MM.1S (cell line): Measurements from ENCODE around the gene ARAP3.

Source experiments
- DNase-seq: peaks from one replicate; pipeline ENCODE4 v3.0.0-alpha.2; 2015
- H2AFZ ChIP-seq: fragments of 300-600 bp; sonication (generic); 2 replicates; pipeline ENCODE4 v1.6.0; 2016; ENCODE audit warnings: antibody characterized with exemption, low read length
- H3F3A ChIP-seq: fragments of 300-600 bp; sonication (generic); 2 replicates; pipeline ENCODE4 v1.6.1; 2016; ENCODE audit warnings: mild to moderate bottlenecking, antibody characterized with exemption, low read length, moderate library complexity, mixed read lengths; ENCODE audit not compliant: insufficient read depth
- H3K27ac ChIP-seq: fragments of 300-600 bp; sonication (generic); 2 replicates; pipeline ENCODE4 v1.5.1; 2016; ENCODE audit warnings: mild to moderate bottlenecking, low read length
- H3K27me3 ChIP-seq: fragments of 300-600 bp; sonication (generic); replicated peaks from 2 replicates; pipeline ENCODE4 v1.6.0; 2016; ENCODE audit warnings: low read length; ENCODE audit not compliant: insufficient read depth
- H3K36me3 ChIP-seq: fragments of 300-600 bp; sonication (generic); replicated peaks from 2 replicates; pipeline ENCODE4 v1.6.1; 2016; ENCODE audit warnings: mild to moderate bottlenecking, low read length, mixed read lengths; ENCODE audit not compliant: insufficient read depth
- H3K4me1 ChIP-seq: fragments of 300-600 bp; sonication (generic); 2 replicates; pipeline ENCODE4 v1.6.1; 2016; ENCODE audit warnings: low read length, mixed read lengths
- H3K4me2 ChIP-seq: fragments of 300-600 bp; sonication (generic); 2 replicates; pipeline ENCODE4 v1.6.0; 2016; ENCODE audit warnings: low read depth, low read length
- H3K4me3 ChIP-seq: fragments of 300-600 bp; sonication (generic); 2 replicates; pipeline ENCODE4 v1.5.1; 2016; ENCODE audit warnings: low read length, mixed read lengths
- H3K79me2 ChIP-seq: fragments of 300-600 bp; sonication (generic); 2 replicates; pipeline ENCODE4 v1.6.1; 2016; ENCODE audit warnings: mixed run types, low read length, mixed read lengths
- H3K9ac ChIP-seq: fragments of 300-600 bp; sonication (generic); 2 replicates; pipeline ENCODE4 v1.6.1; 2016; ENCODE audit warnings: low read length, mixed read lengths
- H3K9me2 ChIP-seq: fragments of 300-600 bp; sonication (generic); replicated peaks from 2 replicates; pipeline ENCODE4 v1.6.1; 2016; ENCODE audit warnings: mild to moderate bottlenecking, low read length, mixed read lengths; ENCODE audit not compliant: insufficient read depth
- H3K9me3 ChIP-seq: fragments of 300-600 bp; sonication (generic); replicated peaks from 2 replicates; pipeline ENCODE4 v1.6.1; 2016; ENCODE audit warnings: mild to moderate bottlenecking, low read length, mixed read lengths; ENCODE audit not compliant: insufficient read depth
- H4K20me1 ChIP-seq: fragments of 300-600 bp; sonication (generic); 2 replicates; pipeline ENCODE4 v1.6.1; 2016; ENCODE audit warnings: mild to moderate bottlenecking, low read length, moderate library complexity, mixed read lengths; ENCODE audit not compliant: insufficient read depth
- CTCF ChIP-seq: fragments of 300-600 bp; sonication (generic); IDR thresholded peaks from 2 replicates; pipeline ENCODE4 v1.5.1; 2016; ENCODE audit warnings: antibody characterized with exemption, low read length, mixed read lengths
- EZH2 ChIP-seq: fragments of 300-600 bp; sonication (generic); optimal IDR thresholded peaks from 2 replicates; pipeline ENCODE3; 2017; ENCODE audit warnings: low read depth, mild to moderate bottlenecking, antibody characterized with exemption, low read length, mixed read lengths
- EZH2phosphoT487 ChIP-seq: fragments of 300-600 bp; sonication (generic); IDR thresholded peaks from 2 replicates; pipeline ENCODE4 v1.6.1; 2018; ENCODE audit warnings: antibody characterized with exemption, low read length

The ARAP3 gene

GRCh38 chr5:141677415-141677814, 4.6 kb downstream of the ARAP3 start:
- no peaks in the 10 kb centered on the region for H3K36me3 ChIP-seq
- no peaks in the 10 kb centered on the region for H3K9me3 ChIP-seq
- no peak overlapping the region for H2AFZ ChIP-seq
- TF ChIP-seq CTCF (peak; percentile 17; the same call in 1 of the 2 replicates), EZH2 (no peak)
- H3K9me2 ChIP-seq, result no peaks in the 10 kb centered on the region
- H3K27me3 ChIP-seq, result peaks cover 9% of the 10 kb centered on the region; the same call in 1 of the 2 replicates
- no peaks in the 10 kb centered on the region for H3K4me1 ChIP-seq
- H3K9ac ChIP-seq, result no peak overlapping the region
- no peak overlapping the region for H3K27ac ChIP-seq
- no peak overlapping the region for H3K4me3 ChIP-seq
- H3K79me2 ChIP-seq, result no peaks in the 10 kb centered on the region
- H3F3A ChIP-seq, result no peaks in the 10 kb centered on the region
- no peak overlapping the region for H3K4me2 ChIP-seq
- no peak for DNase-seq
- H4K20me1 ChIP-seq, result no peaks in the 10 kb centered on the region

GRCh38 chr5:141675672-141676071, 6.4 kb downstream of the ARAP3 start:
- Histone ChIP-seq H3K9ac (no peak overlapping the region), H3K27ac (no peak overlapping the region), H3K4me1 (no peaks in the 10 kb centered on the region), H3K4me2 (no peak overlapping the region), H4K20me1 (no peaks in the 10 kb centered on the region), H3K79me2 (no peaks in the 10 kb centered on the region), H3K9me3 (no peaks in the 10 kb centered on the region), H3F3A (no peaks in the 10 kb centered on the region), H3K27me3 (no peaks in the 10 kb centered on the region; the same call in 1 of the 2 replicates), H3K4me3 (no peak overlapping the region), H3K9me2 (no peaks in the 10 kb centered on the region), H3K36me3 (no peaks in the 10 kb centered on the region), H2AFZ (no peak overlapping the region)
- TF ChIP-seq EZH2phosphoT487 (no peak), EZH2 (no peak), CTCF (no peak)
- DNase-seq, result no peak

GRCh38 chr5:141674747-141675146, 7.3 kb downstream of the ARAP3 start:
- no peaks in the 10 kb centered on the region for H3K9me3 ChIP-seq
- no peak overlapping the region for H3K4me3 ChIP-seq
- no peak for DNase-seq
- TF ChIP-seq EZH2 (no peak), EZH2phosphoT487 (no peak), CTCF (no peak)
- H3K9ac ChIP-seq, result no peak overlapping the region
- H3K9me2 ChIP-seq, result no peaks in the 10 kb centered on the region
- no peak overlapping the region for H3K27ac ChIP-seq
- no peaks in the 10 kb centered on the region for H4K20me1 ChIP-seq
- H3K36me3 ChIP-seq, result no peaks in the 10 kb centered on the region
- H3K27me3 ChIP-seq, result no peaks in the 10 kb centered on the region; the same call in 1 of the 2 replicates
- no peaks in the 10 kb centered on the region for H3K79me2 ChIP-seq
- H3F3A ChIP-seq, result no peaks in the 10 kb centered on the region
- H2AFZ ChIP-seq, result no peak overlapping the region
- H3K4me1 ChIP-seq, result no peaks in the 10 kb centered on the region
- no peak overlapping the region for H3K4me2 ChIP-seq
